ENCODE results near the gene EDEM1.
"Not testable (repeated sequence)": the region's sequence is repeated elsewhere in the genome, so short reads cannot be mapped to it uniquely, and the experiment has no call there.

The EDEM1 gene

DNA sequence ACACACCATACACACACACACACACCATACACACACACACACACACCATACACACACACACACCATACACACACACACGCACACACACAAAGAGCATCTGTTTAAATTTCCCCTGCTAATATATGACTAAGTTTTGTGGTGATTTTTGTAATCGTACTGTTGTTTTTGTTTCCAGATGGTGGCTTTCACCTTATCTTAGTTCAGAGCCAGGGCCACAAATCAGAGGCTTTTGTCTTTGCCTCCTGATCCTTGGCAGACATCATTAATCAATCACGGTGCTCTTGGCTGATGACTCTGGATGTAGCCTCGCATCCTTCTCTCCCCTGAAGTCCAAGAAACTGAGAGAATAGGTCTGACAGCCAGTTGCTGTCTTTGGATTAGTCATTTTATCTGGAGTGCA lies 52.1 kb downstream of the EDEM1 start:
- DNase-seq: no peak

DNA sequence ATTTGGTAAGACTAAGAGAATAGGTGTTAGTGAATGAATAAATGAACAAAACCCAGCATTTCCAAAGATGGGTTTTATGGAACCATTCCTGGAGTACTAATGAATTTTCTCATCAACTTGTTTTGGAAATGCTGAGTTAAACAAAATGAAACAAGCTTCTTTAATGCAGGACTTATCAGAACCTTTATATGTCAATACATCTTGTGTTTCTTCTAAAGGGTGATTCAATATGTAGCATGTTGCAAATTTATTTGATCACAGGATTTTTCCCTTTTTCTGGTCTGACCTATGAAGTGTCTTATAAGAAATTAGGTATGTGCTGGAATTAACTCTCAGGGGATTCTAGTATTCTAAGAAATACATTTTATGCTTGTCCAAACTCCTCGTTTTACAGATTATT lies 53.2 kb downstream of the EDEM1 start:
- no peak for DNase-seq

GRCh38 chr3:5242785-5243184 lies 55.3 kb downstream of the EDEM1 start:
- not testable (repeated sequence) for DNase-seq

DNA sequence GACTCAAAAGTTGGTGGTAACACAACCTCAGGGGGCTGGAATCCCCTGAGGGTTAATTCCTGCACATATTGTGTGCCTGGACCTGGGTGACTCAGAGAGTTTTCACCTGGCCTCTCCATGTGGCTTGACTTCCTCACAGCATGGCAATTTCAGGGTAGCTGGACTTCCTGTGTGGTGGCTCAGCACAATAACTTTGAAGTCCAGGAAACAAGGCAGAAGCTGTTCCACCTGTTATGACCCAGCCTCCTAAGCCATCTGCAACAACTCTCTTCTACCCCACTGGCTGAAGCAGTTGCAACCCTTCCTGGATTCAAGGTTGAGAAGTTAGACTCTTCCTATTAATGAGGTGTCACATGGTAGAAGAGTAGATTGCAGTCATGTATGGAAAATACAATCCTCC lies 58.4 kb downstream of the EDEM1 start:
- DNase-seq: no peak

DNA sequence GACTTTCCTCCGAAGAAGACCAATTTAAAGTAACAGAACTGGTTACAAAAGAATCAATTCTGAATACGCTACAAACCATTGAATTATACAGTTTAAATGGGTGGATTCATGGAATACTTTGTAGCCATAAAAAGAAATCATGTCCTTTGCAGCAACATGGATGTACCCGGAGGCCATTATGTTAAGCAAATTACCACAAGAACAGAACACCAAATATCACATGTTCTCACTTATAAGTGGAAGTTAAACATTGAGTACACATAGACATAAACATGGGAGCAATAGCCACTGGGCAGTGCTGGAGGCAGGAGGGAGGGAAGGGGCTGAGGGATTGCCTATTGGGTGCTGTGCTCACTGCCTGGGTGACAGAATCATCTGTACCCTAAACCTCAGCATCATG lies 61.3 kb downstream of the EDEM1 start:
- no peak for DNase-seq

DNA sequence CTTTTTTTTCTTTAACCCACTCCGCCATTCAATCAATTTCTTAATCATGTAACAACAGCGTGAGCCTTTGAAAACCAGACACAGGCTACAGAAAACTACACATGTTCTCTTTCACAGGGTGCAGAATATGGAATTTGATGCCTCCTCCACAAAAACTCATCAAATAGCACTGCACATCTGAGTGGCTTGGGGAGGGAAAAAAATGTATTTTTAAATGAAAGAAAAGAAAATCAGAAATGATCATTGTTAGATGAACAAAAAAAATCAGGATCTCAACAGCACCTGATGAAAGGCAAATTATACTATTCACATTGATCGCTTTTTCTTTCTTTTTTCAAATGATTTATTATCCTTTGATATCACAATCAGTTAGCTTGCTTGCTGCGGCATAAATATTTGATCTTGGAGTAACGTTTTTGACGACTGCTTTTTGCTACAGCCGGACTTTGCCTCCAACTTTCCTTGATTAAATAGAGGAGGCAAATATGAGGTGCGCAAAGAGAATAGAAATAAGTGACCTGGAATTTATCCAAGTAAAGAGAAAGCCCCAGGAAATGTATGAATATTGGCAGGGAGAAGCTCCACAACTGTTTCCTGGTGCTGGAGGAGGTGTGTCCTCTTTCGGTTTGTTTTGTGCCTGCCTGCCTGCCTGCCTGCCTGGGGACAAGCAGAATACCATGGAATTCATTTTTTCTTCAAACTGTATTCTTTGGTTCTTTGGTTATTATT lies 63.1 kb downstream of the EDEM1 start:
- no peak for DNase-seq

DNA sequence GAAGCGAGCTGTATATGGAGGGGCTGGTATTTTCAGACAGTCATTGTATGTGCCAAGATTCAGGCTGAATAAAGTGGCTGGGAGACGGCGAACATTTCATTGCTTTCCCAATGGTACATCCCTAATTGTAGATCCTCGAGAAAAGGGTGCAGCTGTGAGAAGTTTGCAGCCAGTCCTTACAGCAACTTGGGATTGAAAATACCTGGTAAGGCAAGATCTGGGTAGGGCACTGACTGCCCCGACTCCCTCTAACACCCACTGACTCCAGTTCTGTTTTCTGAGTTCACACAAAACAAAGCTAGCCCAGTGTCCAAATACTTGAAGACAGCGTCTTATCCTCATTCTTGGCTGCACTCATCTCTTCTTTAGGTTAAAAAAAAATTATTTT lies 63.7 kb downstream of the EDEM1 start:
- DNase-seq: no peak

DNA sequence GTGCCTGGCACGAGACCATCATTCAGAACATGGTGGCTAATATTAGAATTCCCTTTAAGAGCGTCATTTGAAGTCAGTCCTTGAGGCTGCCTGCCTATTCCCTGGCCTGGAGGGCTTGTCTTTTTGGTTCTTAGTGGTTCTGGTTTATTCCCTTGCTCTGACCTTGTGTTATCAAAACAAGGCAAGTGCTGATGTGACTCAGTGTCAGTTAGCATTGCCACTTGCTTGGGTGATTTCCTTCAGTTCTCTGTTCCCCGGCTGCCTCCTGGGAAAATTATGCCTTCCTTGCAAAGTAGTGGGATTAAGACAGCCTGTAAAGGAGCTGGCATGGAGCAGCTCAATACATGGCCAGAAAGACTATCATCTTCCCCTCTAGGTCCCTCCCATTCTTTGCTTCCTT lies 64.6 kb downstream of the EDEM1 start:
- no peak for DNase-seq

DNA sequence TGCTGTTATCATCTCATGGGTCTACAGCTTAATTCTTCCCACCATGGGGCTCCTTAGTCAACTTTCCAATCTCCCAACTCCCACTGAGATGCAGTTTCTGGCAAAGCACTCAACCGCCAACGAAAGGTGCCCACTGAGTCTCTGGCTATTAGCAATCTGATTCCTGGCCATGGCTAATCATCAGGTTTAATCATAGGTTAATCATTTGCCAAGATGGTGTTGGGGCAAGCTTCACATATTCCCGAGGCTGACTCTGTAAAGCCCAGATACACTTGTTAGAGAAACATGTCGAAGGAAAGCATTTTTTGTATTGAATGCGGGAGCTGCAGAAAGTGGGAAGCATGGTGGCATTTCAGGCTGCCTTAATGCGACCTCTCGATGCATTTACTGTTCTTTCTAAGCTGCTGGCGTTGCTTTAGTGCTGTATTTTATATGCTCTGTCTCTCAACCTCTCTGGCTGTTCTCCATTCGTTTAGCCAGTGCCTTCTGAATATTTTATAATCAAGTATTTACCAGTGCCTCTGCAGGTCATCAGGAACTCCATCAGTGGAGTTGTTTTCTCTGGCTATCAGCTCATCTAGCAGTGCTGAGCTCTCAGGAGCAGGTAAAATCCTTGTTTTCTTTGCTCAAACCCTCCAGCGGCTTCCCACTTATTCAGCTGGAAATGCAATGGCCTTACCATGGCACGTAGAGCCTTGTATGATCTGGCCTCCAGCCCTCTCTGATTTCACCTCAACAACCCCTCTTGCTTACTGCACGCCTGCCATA lies 67.0 kb downstream of the EDEM1 start:
- DNase-seq: no peak

- no peak for DNase-seq
These were observed 68.2 kb downstream of the EDEM1 start for GRCh38 chr3:5255404-5256344.

GRCh38 chr3:5258526-5258925 lies 71.0 kb downstream of the EDEM1 start:
- DNase-seq: no peak

- DNase-seq: no peak
These were observed 73.5 kb downstream of the EDEM1 start for GRCh38 chr3:5260992-5261501.

DNA sequence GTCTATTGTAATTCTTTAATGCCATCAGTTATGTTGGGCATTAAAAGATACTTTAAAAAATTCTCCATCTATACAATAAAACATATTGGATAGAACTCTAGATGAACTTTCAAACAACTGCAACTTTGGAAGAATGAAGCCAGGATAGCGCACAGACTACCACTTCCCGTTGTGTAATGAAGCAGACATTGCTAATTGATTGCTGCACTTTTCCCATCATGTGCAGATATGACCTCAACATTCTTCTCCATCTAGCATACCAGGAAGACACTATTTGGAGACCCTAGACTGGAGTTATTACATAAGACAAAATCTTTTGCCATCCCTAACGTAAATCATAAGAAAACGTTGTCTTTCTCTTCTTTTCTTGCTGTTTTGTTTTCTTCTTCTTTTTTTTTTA lies 75.0 kb downstream of the EDEM1 start:
- DNase-seq: no peak

GRCh38 chr3:5264093-5264600 lies 76.6 kb downstream of the EDEM1 start:
- no peak for DNase-seq

DNA sequence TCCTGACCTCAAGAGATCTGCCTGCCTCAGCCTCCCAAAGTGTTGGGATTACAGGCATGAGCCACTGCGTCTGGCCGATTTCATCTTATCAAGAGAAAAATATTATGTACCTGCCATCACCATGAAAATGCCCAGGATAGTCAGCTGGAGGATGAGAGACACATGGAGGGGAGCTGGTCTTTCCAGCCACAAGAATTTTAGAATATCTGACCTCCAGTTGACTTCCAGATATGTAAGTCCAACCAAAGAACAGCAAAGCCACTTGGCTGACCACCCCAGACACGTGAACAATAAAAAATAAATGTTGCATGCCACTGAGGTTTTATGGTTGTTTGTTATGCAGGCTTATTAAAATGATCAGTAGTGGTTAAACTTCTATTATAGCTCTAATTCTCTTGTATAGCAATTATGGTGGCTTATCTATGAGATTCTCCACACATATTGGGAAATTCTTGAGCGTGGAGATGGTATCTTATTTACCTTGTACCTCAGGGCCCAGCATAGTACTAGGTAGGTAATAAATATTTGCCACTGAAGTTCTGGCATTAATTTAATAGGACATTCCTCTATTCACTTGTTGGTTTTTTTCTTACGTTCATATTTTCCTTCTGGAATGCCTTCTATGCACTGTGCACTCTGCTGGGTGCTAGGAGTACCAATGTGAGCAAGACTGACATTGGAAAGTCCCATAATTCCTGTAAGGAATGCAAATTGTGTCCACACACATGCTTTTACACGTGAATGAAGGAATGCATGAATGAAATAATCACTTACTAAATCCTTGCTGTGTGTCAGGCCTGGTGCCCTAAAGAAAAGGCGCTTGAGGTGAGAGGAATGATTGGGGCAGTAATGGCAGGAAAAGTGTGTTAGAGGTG lies 77.6 kb downstream of the EDEM1 start:
- DNase-seq: no peak

DNA sequence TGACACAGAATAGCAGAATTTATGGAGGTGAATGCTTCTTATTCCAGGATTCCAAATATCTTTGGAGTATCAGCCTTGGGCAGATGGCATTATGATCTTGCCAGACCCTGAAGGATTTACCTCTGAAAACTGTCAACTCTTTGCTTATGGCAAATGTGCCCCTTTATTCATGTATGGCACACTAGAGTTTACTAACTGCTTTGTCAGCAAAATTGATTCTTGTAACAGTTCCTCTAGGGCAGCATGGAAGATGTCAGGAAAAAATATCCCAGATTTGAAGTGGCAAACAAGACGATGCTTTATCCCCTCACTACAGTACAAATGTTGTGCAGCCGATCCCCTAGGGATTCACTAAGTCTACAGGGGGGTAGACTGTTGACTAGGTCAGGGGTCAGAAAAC lies 79.7 kb downstream of the EDEM1 start:
- no peak for DNase-seq

DNA sequence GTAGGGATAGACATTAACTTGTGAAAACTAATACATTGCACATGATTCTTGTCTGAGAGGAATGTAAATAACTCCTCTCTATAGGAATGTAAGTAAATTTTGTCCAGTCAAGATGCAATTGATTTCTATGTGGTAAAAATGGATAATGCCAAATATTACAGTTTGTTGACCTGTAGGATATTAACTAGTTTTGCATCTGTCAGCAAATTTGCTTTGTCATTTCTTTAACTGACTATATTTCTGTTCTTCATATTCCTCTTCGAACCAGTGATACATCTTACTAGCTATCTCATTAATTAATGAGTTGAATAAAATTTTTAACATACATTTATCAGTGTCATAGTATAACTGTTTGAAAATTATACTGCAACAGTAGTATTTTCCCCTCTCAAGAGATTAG lies 80.4 kb downstream of the EDEM1 start:
- DNase-seq: no peak

Measured in AML-193 (cell line).